OCI-LY1 (cell line): ENCODE data around the gene MUC5AC.
"Not testable (repeated sequence)": the region's sequence is repeated elsewhere in the genome, so short reads cannot be mapped to it uniquely, and the experiment has no call there.

Experiments used
- H2AFZ ChIP-seq: fragments of 200-600 bp; sonication (generic), shearing (Covaris generic); 2 replicates; pipeline ENCODE4 v1.6.0; 2014; ENCODE audit warnings: antibody characterized with exemption, mild to moderate bottlenecking, low read length
- H3F3A ChIP-seq: fragments of 200-600 bp; sonication (generic), shearing (Covaris generic); 2 replicates; pipeline ENCODE4 v1.6.0; 2014; ENCODE audit warnings: mild to moderate bottlenecking, antibody characterized with exemption, low read length, moderate library complexity; ENCODE audit not compliant: insufficient read depth
- H3K27ac ChIP-seq: fragments of 200-600 bp; sonication (generic); 2 replicates; pipeline ENCODE4 v1.5.1; 2014; ENCODE audit warnings: low read length, mixed run types, mild to moderate bottlenecking, low read depth; ENCODE audit not compliant: poor library complexity, severe bottlenecking
- H3K27me3 ChIP-seq: fragments of 200-600 bp; sonication (generic); 2 replicates; pipeline ENCODE4 v1.6.0; 2014; ENCODE audit warnings: antibody characterized with exemption, mild to moderate bottlenecking, low read length, moderate library complexity; ENCODE audit not compliant: insufficient read depth
- H3K36me3 ChIP-seq: fragments of 200-600 bp; sonication (generic); 2 replicates; pipeline ENCODE4 v1.6.1; 2014; ENCODE audit warnings: mild to moderate bottlenecking, antibody characterized with exemption, low read length, moderate library complexity, mixed read lengths; ENCODE audit not compliant: insufficient read depth
- H3K4me1 ChIP-seq: fragments of 200-600 bp; sonication (generic); 2 replicates; pipeline ENCODE4 v1.5.1; 2014; ENCODE audit warnings: mild to moderate bottlenecking, low read length, moderate library complexity; ENCODE audit not compliant: insufficient read depth, severe bottlenecking
- H3K4me2 ChIP-seq: fragments of 200-600 bp; sonication (generic), shearing (Covaris generic); 2 replicates; pipeline ENCODE4 v1.6.1; 2014; ENCODE audit warnings: low read length
- H3K4me3 ChIP-seq: fragments of 200-600 bp; sonication (generic); 2 replicates; pipeline ENCODE4 v1.5.1; 2014; ENCODE audit warnings: low read length, low read depth, mild to moderate bottlenecking, mixed read lengths; ENCODE audit not compliant: poor library complexity, severe bottlenecking
- H3K79me2 ChIP-seq: fragments of 200-600 bp; shearing (Covaris generic); 2 replicates; pipeline ENCODE4 v1.6.1; 2016; ENCODE audit warnings: mixed run types, low read length, mixed read lengths; ENCODE audit not compliant: insufficient read depth
- H3K9ac ChIP-seq: fragments of 200-600 bp; sonication (generic), shearing (Covaris generic); 2 replicates; pipeline ENCODE4 v1.6.1; 2014; ENCODE audit warnings: mild to moderate bottlenecking, low read length, mixed read lengths
- H3K9me2 ChIP-seq: fragments of 200-600 bp; sonication (generic), shearing (Covaris generic); 2 replicates; pipeline ENCODE4 v1.6.1; 2014; ENCODE audit warnings: low read depth, mild to moderate bottlenecking, low read length, mixed read lengths
- H3K9me3 ChIP-seq: fragments of 200-600 bp; shearing (Covaris generic); 2 replicates; pipeline ENCODE4 v1.6.1; 2014; ENCODE audit warnings: low read length, mixed read lengths
- H4K20me1 ChIP-seq: fragments of 200-600 bp; sonication (generic), shearing (Covaris generic); 2 replicates; pipeline ENCODE4 v1.6.0; 2016; ENCODE audit warnings: mild to moderate bottlenecking, low read length; ENCODE audit not compliant: insufficient read depth
- CTCF ChIP-seq: fragments of 200-600 bp; sonication (generic), shearing (Covaris generic); IDR thresholded peaks from 2 replicates; pipeline ENCODE4 v1.5.1; 2017; ENCODE audit warnings: mild to moderate bottlenecking, antibody characterized with exemption, low read length, moderate library complexity, mixed read lengths
- EZH2 ChIP-seq: fragments of 200-600 bp; sonication (generic), shearing (Covaris generic); IDR thresholded peaks from 2 replicates; pipeline ENCODE4 v1.8.0; 2017; ENCODE audit warnings: borderline replicate concordance, mixed run types, mild to moderate bottlenecking, antibody characterized with exemption, low read length, moderate library complexity, mixed read lengths

Gene MUC5AC

GRCh38 chr11:1211838-1212237 is 54.1 kb downstream of the MUC5AC start:
- no peak overlapping the region for H3K9ac ChIP-seq
- H3K27ac ChIP-seq, result no peak overlapping the region
- H3K9me2 ChIP-seq, result no peaks in the 10 kb centered on the region
- no peaks in the 10 kb centered on the region for H3F3A ChIP-seq
- H3K79me2 ChIP-seq, result no peaks in the 10 kb centered on the region
- no peak overlapping the region for H2AFZ ChIP-seq
- H3K4me3 ChIP-seq, result no peak overlapping the region
- TF ChIP-seq CTCF, result no peak
- no peak for TF ChIP-seq EZH2
- H3K27me3 ChIP-seq, result peaks cover 3% of the 10 kb centered on the region; the same call in 1 of the 2 replicates
- H3K4me2 ChIP-seq, result no peak overlapping the region
- H3K4me1 ChIP-seq, result no peaks in the 10 kb centered on the region
- no peaks in the 10 kb centered on the region for H3K36me3 ChIP-seq
- peaks cover 6% of the 10 kb centered on the region; the same call in 1 of the 2 replicates for H3K9me3 ChIP-seq
- H4K20me1 ChIP-seq, result no peaks in the 10 kb centered on the region

- not testable (repeated sequence) for H3K4me1 ChIP-seq, H3K79me2 ChIP-seq, H3K27me3 ChIP-seq, H3K9ac ChIP-seq, H3K9me2 ChIP-seq, H3F3A ChIP-seq, H3K36me3 ChIP-seq, H3K9me3 ChIP-seq, H4K20me1 ChIP-seq, H3K4me2 ChIP-seq, H3K4me3 ChIP-seq, H2AFZ ChIP-seq, H3K27ac ChIP-seq
Observed at GRCh38 chr11:1215826-1216225, 58.1 kb downstream of the MUC5AC start.

DNA sequence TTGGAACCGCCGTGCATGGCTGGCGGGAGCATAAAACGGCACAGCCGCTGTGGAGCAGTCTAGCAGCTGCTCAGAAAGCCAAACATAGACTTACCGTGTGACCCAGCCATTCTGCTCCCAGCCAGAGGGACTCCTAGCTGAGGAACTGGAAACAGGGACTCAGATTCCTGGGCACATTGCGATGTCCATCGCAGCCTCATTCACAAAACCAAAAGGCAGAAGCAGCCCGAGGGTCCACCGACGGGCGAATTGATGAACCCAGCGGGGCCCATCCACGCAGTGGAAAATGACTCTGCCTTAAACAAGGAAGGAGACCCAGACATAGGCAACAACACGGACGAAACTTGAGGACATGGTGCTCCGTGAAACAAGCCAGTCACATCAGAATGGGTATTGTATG is 59.4 kb downstream of the MUC5AC start:
- Histone ChIP-seq H4K20me1 (no peaks in the 10 kb centered on the region), H3K4me2 (no peak overlapping the region), H2AFZ (no peak overlapping the region), H3K27ac (no peak overlapping the region), H3K9me3 (no peaks in the 10 kb centered on the region), H3K4me3 (no peak overlapping the region), H3K9me2 (no peaks in the 10 kb centered on the region), H3K9ac (no peak overlapping the region), H3F3A (no peaks in the 10 kb centered on the region), H3K27me3 (no peaks in the 10 kb centered on the region), H3K36me3 (no peaks in the 10 kb centered on the region), H3K79me2 (no peaks in the 10 kb centered on the region), H3K4me1 (no peaks in the 10 kb centered on the region)
- TF ChIP-seq EZH2, result no peak

GRCh38 chr11:1218256-1218787 is 60.6 kb downstream of the MUC5AC start:
- Histone ChIP-seq H3K9me3 (no peaks in the 10 kb centered on the region), H3K9ac (no peak overlapping the region), H3K4me1 (no peaks in the 10 kb centered on the region), H3K27me3 (no peaks in the 10 kb centered on the region), H3K4me3 (no peak overlapping the region), H4K20me1 (no peaks in the 10 kb centered on the region), H3K4me2 (no peak overlapping the region), H3F3A (no peaks in the 10 kb centered on the region), H2AFZ (no peak overlapping the region), H3K79me2 (no peaks in the 10 kb centered on the region), H3K36me3 (no peaks in the 10 kb centered on the region), H3K27ac (no peak overlapping the region), H3K9me2 (no peaks in the 10 kb centered on the region)
- no peak for TF ChIP-seq EZH2
- TF ChIP-seq CTCF, result no peak
